Nephron (organoid): Measurements from ENCODE around the gene NPC1L1.
A peak's percentile ranks its signal among the peaks of the same experiment; 100 is the strongest.

Experiments used
- H3K27ac Mint-ChIP-seq, 3 experiments: 2 replicates each; pipeline ENCODE4 v1.8.0; 2020; ENCODE audit warnings: mixed read lengths in 3 of 3, mild to moderate bottlenecking in 2 of 3, moderate library complexity in 1 of 3
- H3K27me3 Mint-ChIP-seq: 2 replicates; pipeline ENCODE4 v1.8.0; 2021; ENCODE audit warnings: low read depth, mild to moderate bottlenecking, moderate library complexity, mixed read lengths
- H3K36me3 Mint-ChIP-seq: 2 replicates; pipeline ENCODE4 v1.8.0; 2020; ENCODE audit warnings: low read depth, mixed read lengths
- H3K4me1 Mint-ChIP-seq: 2 replicates; pipeline ENCODE4 v1.8.0; 2020; ENCODE audit warnings: mixed read lengths
- H3K4me3 Mint-ChIP-seq, 3 experiments: 2 replicates each; pipeline ENCODE4 v1.8.0; 2020; ENCODE audit warnings: mild to moderate bottlenecking in 3 of 3, mixed read lengths in 3 of 3, moderate library complexity in 2 of 3
- H3K9me3 Mint-ChIP-seq: 2 replicates; pipeline ENCODE4 v1.8.0; 2020; ENCODE audit warnings: mixed read lengths
- TF ChIP-seq, protein P1 (sequence below), 3 experiments: fragments of 200-600 bp; sonication (generic); IDR thresholded peaks; one replicate each; pipeline ENCODE4 v1.5.0; 2021; ENCODE audit warnings: antibody characterized with exemption in 3 of 3; ENCODE audit not compliant: unreplicated experiment in 3 of 3

NPC1L1 gene

GRCh38 chr7:44470628-44471245, 70.4 kb downstream of the NPC1L1 start:
- no peaks in the 10 kb centered on the region for H3K9me3 Mint-ChIP-seq
- TF ChIP-seq, protein P1, sequence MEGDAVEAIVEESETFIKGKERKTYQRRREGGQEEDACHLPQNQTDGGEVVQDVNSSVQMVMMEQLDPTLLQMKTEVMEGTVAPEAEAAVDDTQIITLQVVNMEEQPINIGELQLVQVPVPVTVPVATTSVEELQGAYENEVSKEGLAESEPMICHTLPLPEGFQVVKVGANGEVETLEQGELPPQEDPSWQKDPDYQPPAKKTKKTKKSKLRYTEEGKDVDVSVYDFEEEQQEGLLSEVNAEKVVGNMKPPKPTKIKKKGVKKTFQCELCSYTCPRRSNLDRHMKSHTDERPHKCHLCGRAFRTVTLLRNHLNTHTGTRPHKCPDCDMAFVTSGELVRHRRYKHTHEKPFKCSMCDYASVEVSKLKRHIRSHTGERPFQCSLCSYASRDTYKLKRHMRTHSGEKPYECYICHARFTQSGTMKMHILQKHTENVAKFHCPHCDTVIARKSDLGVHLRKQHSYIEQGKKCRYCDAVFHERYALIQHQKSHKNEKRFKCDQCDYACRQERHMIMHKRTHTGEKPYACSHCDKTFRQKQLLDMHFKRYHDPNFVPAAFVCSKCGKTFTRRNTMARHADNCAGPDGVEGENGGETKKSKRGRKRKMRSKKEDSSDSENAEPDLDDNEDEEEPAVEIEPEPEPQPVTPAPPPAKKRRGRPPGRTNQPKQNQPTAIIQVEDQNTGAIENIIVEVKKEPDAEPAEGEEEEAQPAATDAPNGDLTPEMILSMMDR (IDR thresholded peaks at IDR 0.05; ENCODE audit: unreplicated experiment in 3 of 3), result no peak
- H3K27ac Mint-ChIP-seq, result peak overlapping the region; percentile 19 to 63 (median 52)
- H3K27me3 Mint-ChIP-seq, result no peaks in the 10 kb centered on the region
- H3K4me3 Mint-ChIP-seq, result no peak overlapping the region
- H3K4me1 Mint-ChIP-seq, result peaks cover 24% of the 10 kb centered on the region
- peaks cover 63% of the 10 kb centered on the region for H3K36me3 Mint-ChIP-seq

DNA sequence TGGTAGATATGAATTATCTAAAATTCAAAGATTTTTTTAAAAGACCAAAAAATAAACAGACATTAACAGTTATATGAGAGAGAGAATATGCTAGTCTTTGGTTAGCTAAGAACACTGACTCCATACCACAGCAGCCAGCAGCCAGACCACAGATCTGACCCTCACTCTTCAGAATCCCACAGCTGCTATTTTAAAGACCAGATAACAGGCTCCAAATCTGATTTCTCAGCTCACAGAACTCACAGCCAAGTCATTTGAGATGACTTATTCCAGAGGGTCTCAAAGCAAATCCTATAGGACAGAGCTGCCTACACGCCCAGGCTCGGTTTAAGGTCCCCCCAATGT, 71.0 kb downstream of the NPC1L1 start:
- H3K9me3 Mint-ChIP-seq, result no peaks in the 10 kb centered on the region
- peak overlapping the region; percentile 19 to 63 (median 52) for H3K27ac Mint-ChIP-seq
- H3K36me3 Mint-ChIP-seq, result peaks cover 63% of the 10 kb centered on the region
- H3K27me3 Mint-ChIP-seq, result no peaks in the 10 kb centered on the region
- H3K4me3 Mint-ChIP-seq, result no peak overlapping the region
- H3K4me1 Mint-ChIP-seq, result peaks cover 24% of the 10 kb centered on the region
- TF ChIP-seq, protein P1 (IDR thresholded peaks at IDR 0.05; ENCODE audit: unreplicated experiment in 3 of 3), result no peak

GRCh38 chr7:44469461-44470134, 71.5 kb downstream of the NPC1L1 start:
- H3K36me3 Mint-ChIP-seq, result peaks cover 63% of the 10 kb centered on the region
- H3K9me3 Mint-ChIP-seq, result no peaks in the 10 kb centered on the region
- TF ChIP-seq, protein P1 (IDR thresholded peaks at IDR 0.05; ENCODE audit: unreplicated experiment in 3 of 3), result no peak
- peak overlapping the region; percentile 19 to 63 (median 52) for H3K27ac Mint-ChIP-seq
- no peak overlapping the region for H3K4me3 Mint-ChIP-seq
- no peaks in the 10 kb centered on the region for H3K27me3 Mint-ChIP-seq
- peaks cover 24% of the 10 kb centered on the region for H3K4me1 Mint-ChIP-seq

DNA sequence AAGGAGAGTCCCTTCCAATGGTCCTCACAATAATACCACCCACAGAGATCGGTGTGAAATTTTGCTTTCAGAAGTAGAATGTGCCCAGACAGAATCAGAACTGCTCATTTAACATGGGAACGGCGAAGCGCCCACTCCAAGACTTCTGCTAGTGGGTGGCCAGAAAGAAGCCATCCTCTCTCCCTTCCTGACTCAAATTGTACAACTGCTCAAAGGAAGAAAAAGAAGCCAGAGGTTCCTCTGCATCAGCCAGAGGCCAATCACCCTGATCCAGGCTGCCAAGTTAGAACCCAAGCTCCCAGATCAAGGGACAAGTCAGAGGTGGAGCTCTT, 73.9 kb downstream of the NPC1L1 start:
- Mint-ChIP-seq H3K4me1 (peaks cover 19% of the 10 kb centered on the region), H3K36me3 (peaks cover 52% of the 10 kb centered on the region), H3K27me3 (no peaks in the 10 kb centered on the region), H3K9me3 (no peaks in the 10 kb centered on the region), H3K27ac (no peak overlapping the region), H3K4me3 (no peak overlapping the region)
- TF ChIP-seq, protein P1 (IDR thresholded peaks at IDR 0.05; ENCODE audit: unreplicated experiment in 3 of 3), result no peak

DNA sequence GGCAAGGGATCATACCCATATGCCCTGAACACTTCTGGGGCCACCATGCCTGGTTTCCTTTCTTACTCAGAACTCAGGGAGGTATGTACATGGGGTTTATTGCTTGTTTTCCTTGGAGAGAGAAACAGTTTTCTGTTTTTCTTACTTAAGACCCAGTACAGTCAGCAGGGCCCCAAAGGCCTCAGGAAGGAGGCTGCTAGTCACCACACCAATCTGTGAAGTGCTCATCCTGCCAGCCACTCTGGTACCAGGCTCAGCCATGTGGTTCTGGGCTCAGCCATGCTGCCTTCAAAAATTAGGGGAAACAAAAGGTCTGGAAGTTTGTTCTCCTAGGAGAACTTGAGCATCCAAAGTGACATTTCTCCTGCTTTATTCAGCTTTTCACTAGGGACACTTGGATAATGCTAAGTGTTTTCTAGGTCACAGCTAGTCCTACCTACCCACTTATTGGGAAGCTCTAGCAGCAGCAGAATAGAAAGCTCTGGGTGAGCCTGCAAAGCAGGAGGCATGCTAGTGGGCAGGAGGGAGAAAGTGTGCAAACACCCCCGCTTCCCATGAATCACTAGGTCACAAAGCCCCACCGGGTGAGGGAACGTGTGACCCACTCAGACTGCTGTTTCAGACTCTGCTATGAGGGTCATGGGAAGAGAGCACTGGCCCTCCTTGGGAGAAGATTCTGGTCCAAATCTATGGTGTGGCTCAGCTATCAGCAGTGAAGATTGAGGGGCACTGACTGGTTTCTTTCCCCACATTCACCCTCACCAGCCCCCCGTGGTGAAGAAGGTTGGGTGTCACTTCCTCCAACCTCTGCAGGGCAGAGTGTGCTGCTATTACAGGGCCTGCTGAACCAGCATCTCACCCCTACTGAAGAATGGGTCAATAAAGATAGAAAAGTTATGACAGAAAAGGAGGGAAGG, 74.6 kb downstream of the NPC1L1 start:
- no peak overlapping the region for H3K4me3 Mint-ChIP-seq
- H3K36me3 Mint-ChIP-seq, result peaks cover 52% of the 10 kb centered on the region
- no peak overlapping the region for H3K27ac Mint-ChIP-seq
- TF ChIP-seq, protein P1 (IDR thresholded peaks at IDR 0.05; ENCODE audit: unreplicated experiment in 3 of 3), result no peak
- peaks cover 20% of the 10 kb centered on the region for H3K4me1 Mint-ChIP-seq
- H3K9me3 Mint-ChIP-seq, result no peaks in the 10 kb centered on the region
- H3K27me3 Mint-ChIP-seq, result no peaks in the 10 kb centered on the region
